Measurements from ENCODE around the gene SV2C. TPM values are rescaled to one million over a fixed set of nuclear protein-coding genes. Genes with fewer than 3 reads are reported as not detected.

The SV2C gene
- total RNA-seq, 1 donor: not detected

DNA sequence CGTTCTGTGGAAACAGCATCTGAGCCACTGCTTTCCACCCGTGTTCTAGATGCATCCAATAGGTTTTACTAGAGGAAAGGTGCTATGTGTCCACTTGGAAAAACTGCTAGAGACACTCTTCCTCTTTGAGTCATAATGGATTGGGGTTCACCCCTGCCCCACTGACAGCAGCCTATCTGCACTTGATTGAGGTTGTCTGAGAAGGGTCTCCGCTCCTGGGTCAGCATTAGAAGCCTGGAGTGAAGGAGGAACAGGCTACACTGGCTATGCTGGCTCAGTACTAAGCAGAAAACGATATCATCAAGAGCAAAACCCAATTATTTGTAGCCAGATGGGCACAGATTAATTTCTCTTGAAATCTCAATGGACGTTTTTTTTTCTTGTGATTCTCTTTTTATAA lies 167.3 kb downstream of the SV2C start:
- Histone ChIP-seq H3K4me2 (ENCODE audit: insufficient read depth, low read length) (no peak overlapping the region), H3K9me3 (ENCODE audit: low read depth, low read length) (no peaks in the 10 kb centered on the region), H3K27ac (ENCODE audit: low read depth, low read length) (no peak overlapping the region), H3K79me2 (ENCODE audit: insufficient read depth, low read length) (no peaks in the 10 kb centered on the region), H3K4me1 (ENCODE audit: insufficient read depth, low read length) (no peaks in the 10 kb centered on the region), H2AFZ (ENCODE audit: low read length) (no peak overlapping the region), H3K4me3 (ENCODE audit: insufficient read depth, low read length) (no peak overlapping the region), H3K36me3 (ENCODE audit: insufficient read depth, low read length) (no peaks in the 10 kb centered on the region), H3K27me3 (ENCODE audit: insufficient read depth, low read length) (no peaks in the 10 kb centered on the region), H4K20me1 (ENCODE audit: insufficient read depth, low read length) (no peaks in the 10 kb centered on the region)
- no peak for TF ChIP-seq CTCF (IDR thresholded peaks at IDR 0.05; ENCODE audit: extremely low read depth, low read depth, low read length)
- DNase-seq (ENCODE audit: insufficient read length, low spot score, missing footprints): no peak

- H3K79me2 ChIP-seq (ENCODE audit: insufficient read depth, low read length): no peaks in the 10 kb centered on the region
- no peaks in the 10 kb centered on the region for H3K36me3 ChIP-seq (ENCODE audit: insufficient read depth, low read length)
- H4K20me1 ChIP-seq (ENCODE audit: insufficient read depth, low read length): no peaks in the 10 kb centered on the region
- H3K4me3 ChIP-seq (ENCODE audit: insufficient read depth, low read length): no peak overlapping the region
- no peak for DNase-seq (ENCODE audit: insufficient read length, low spot score, missing footprints)
- H3K27me3 ChIP-seq (ENCODE audit: insufficient read depth, low read length): no peaks in the 10 kb centered on the region
- no peak overlapping the region for H2AFZ ChIP-seq (ENCODE audit: low read length)
- no peak for TF ChIP-seq CTCF (IDR thresholded peaks at IDR 0.05; ENCODE audit: extremely low read depth, low read depth, low read length)
- no peak overlapping the region for H3K27ac ChIP-seq (ENCODE audit: low read depth, low read length)
- no peaks in the 10 kb centered on the region for H3K9me3 ChIP-seq (ENCODE audit: low read depth, low read length)
- no peak overlapping the region for H3K4me2 ChIP-seq (ENCODE audit: insufficient read depth, low read length)
- no peaks in the 10 kb centered on the region for H3K4me1 ChIP-seq (ENCODE audit: insufficient read depth, low read length)
Observed at GRCh38 chr5:76251656-76252055, 168.5 kb downstream of the SV2C start.

- TF ChIP-seq CTCF (IDR thresholded peaks at IDR 0.05; ENCODE audit: extremely low read depth, low read depth, low read length): no peak
- H3K4me2 ChIP-seq (ENCODE audit: insufficient read depth, low read length): no peak overlapping the region
- H3K36me3 ChIP-seq (ENCODE audit: insufficient read depth, low read length): no peaks in the 10 kb centered on the region
- no peak overlapping the region for H3K4me3 ChIP-seq (ENCODE audit: insufficient read depth, low read length)
- no peaks in the 10 kb centered on the region for H3K9me3 ChIP-seq (ENCODE audit: low read depth, low read length)
- no peak overlapping the region for H3K27ac ChIP-seq (ENCODE audit: low read depth, low read length)
- H3K79me2 ChIP-seq (ENCODE audit: insufficient read depth, low read length): no peaks in the 10 kb centered on the region
- H2AFZ ChIP-seq (ENCODE audit: low read length): no peak overlapping the region
- H4K20me1 ChIP-seq (ENCODE audit: insufficient read depth, low read length): no peaks in the 10 kb centered on the region
- H3K27me3 ChIP-seq (ENCODE audit: insufficient read depth, low read length): no peaks in the 10 kb centered on the region
- no peaks in the 10 kb centered on the region for H3K4me1 ChIP-seq (ENCODE audit: insufficient read depth, low read length)
- DNase-seq (ENCODE audit: insufficient read length, low spot score, missing footprints): no peak
Observed at GRCh38 chr5:76252437-76252836, 169.3 kb downstream of the SV2C start.

- Histone ChIP-seq H3K36me3 (ENCODE audit: insufficient read depth, low read length) (no peaks in the 10 kb centered on the region), H4K20me1 (ENCODE audit: insufficient read depth, low read length) (no peaks in the 10 kb centered on the region), H3K27me3 (ENCODE audit: insufficient read depth, low read length) (no peaks in the 10 kb centered on the region), H3K4me2 (ENCODE audit: insufficient read depth, low read length) (peak overlapping the region; percentile 34), H3K9me3 (ENCODE audit: low read depth, low read length) (no peaks in the 10 kb centered on the region), H3K4me1 (ENCODE audit: insufficient read depth, low read length) (no peaks in the 10 kb centered on the region), H3K4me3 (ENCODE audit: insufficient read depth, low read length) (no peak overlapping the region), H2AFZ (ENCODE audit: low read length) (no peak overlapping the region), H3K27ac (ENCODE audit: low read depth, low read length) (no peak overlapping the region), H3K79me2 (ENCODE audit: insufficient read depth, low read length) (no peaks in the 10 kb centered on the region)
- DNase-seq (ENCODE audit: insufficient read length, low spot score, missing footprints): no peak
- peak; percentile 68 for TF ChIP-seq CTCF (IDR thresholded peaks at IDR 0.05; ENCODE audit: extremely low read depth, low read depth, low read length)
Observed at GRCh38 chr5:76256116-76256889, 173.1 kb downstream of the SV2C start.
